Ovary (tissue), 3 donors: ENCODE data around the gene BHMT2.

Source experiments
- EP300 ChIP-seq: sonication (generic); formaldehyde crosslinking; IDR thresholded peaks from one replicate; pipeline ENCODE4 v1.6.1; 2017; ENCODE audit warnings: antibody characterized with exemption
- POLR2A ChIP-seq: fragments of 450-650 bp; IDR thresholded peaks from one replicate; pipeline ENCODE4 v1.6.1; 2017; ENCODE audit warnings: antibody characterized with exemption, mild to moderate bottlenecking, moderate library complexity
- TF ChIP-seq, protein P1 (sequence below), 3 donors: fragments of 450-650 bp in 2 of 3; fragments of 200-600 bp in 1 of 3; IDR thresholded peaks; one replicate each; pipeline versions ENCODE4 v1.5.1 to v1.8.0; 2016 to 2022; ENCODE audit warnings: antibody characterized with exemption in 3 of 3, mild to moderate bottlenecking in 1 of 3
- donor health status: DM: no; HTN: no; CAD: no.

- TF ChIP-seq, protein P1, sequence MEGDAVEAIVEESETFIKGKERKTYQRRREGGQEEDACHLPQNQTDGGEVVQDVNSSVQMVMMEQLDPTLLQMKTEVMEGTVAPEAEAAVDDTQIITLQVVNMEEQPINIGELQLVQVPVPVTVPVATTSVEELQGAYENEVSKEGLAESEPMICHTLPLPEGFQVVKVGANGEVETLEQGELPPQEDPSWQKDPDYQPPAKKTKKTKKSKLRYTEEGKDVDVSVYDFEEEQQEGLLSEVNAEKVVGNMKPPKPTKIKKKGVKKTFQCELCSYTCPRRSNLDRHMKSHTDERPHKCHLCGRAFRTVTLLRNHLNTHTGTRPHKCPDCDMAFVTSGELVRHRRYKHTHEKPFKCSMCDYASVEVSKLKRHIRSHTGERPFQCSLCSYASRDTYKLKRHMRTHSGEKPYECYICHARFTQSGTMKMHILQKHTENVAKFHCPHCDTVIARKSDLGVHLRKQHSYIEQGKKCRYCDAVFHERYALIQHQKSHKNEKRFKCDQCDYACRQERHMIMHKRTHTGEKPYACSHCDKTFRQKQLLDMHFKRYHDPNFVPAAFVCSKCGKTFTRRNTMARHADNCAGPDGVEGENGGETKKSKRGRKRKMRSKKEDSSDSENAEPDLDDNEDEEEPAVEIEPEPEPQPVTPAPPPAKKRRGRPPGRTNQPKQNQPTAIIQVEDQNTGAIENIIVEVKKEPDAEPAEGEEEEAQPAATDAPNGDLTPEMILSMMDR (IDR thresholded peaks at IDR 0.05) = no peak
- no peak for TF ChIP-seq POLR2A
- TF ChIP-seq EP300 = no peak
Measured at GRCh38 chr5:79032782-79033181, 36.8 kb upstream of the BHMT2 start.
